ENCODE data around the gene AARSD1. TPM values are rescaled to one million over a fixed set of nuclear protein-coding genes. Genes with fewer than 3 reads are reported as not detected.
A peak's percentile ranks its signal among the peaks of the same experiment; 100 is the strongest.
"Not testable (repeated sequence)": the region's sequence is repeated elsewhere in the genome, so short reads cannot be mapped to it uniquely, and the experiment has no call there.

The AARSD1 gene
- total and polyA plus RNA-seq, 2 experiments from 2014 or later, result 25.7 to 74.4 TPM

DNA sequence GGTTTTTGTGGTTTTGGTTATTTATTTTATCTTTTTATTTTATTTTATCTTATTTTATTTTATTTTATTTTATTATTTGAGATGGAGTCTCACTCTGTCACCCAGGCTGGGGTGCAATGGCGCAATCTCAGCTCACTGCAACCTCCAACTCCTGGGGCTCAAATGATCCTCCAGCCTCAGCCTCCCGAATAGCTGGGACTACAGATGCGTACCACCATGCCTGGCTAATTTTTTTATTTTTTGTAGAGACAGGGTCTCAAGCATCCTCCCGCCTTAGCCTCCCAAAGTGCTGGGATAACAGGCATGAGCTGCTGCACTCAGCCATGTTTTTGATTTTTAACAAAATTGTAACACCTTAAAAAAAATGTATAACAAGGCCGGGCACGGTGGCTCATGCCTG lies 49.0 kb downstream of the AARSD1 start:
- not testable (repeated sequence) for H3K27me3 Mint-ChIP-seq (ENCODE audit: insufficient read depth, low read depth, poor library complexity); H3K27me3 ChIP-seq (ENCODE audit: insufficient read depth); H3K9me2 ChIP-seq (ENCODE audit: insufficient read depth); H2AFZ ChIP-seq; H3K27ac ChIP-seq (ENCODE audit: low read depth); H3K79me2 ChIP-seq (replicated peaks; ENCODE audit: insufficient read depth); H3K4me3 Mint-ChIP-seq; H3K4me3 ChIP-seq; H3K9me3 Mint-ChIP-seq; H3K4me1 ChIP-seq (ENCODE audit: insufficient read depth); ATAC-seq; H3K36me3 Mint-ChIP-seq (ENCODE audit: low read depth); H3K4me2 ChIP-seq; H4K20me1 ChIP-seq (replicated peaks; ENCODE audit: insufficient read depth); H3K36me3 ChIP-seq (ENCODE audit: insufficient read depth); H3F3A ChIP-seq (replicated peaks; ENCODE audit: low read depth); H3K27ac Mint-ChIP-seq; DNase-seq (ENCODE audit: low spot score)
- peaks cover 10% of the 10 kb centered on the region; the same call in 2 of the 3 replicates for H3K4me1 Mint-ChIP-seq

DNA sequence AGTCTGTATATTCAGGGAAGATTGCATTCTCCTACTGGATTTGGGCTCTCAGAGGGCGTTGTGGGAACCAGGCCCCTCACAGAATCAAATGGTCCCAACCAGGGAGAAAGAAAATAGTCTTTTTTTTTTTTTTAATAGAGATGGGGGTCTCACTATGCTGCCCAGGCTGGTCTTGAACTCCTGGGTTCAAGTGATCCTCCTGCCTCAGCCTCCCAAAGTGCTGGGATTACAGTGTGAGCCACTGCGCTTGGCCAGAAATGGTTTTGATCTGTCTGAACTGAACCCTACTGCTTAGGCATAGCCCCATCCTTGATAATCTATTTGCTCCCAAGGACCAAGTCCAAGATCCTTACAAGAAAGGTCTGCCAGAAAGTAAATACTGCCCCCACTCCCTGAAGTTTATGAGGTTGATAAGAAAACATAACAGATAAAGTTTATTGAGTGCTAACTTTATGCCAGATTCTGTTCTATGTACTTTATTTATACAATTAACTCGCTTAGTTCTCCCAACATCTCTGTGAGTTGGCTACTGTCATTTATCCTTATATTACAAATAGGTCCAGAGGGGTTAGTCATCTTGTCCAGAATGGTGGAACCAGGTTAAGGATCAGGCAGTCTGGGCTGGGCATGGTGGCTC lies 50.2 kb downstream of the AARSD1 start:
- DNase-seq (ENCODE audit: low spot score), result no peak
- Histone ChIP-seq H4K20me1 (replicated peaks; ENCODE audit: insufficient read depth) (no peaks in the 10 kb centered on the region), H2AFZ (peak overlapping the region; percentile 72), H3K9me2 (ENCODE audit: insufficient read depth) (no peaks in the 10 kb centered on the region), H3K27me3 (ENCODE audit: insufficient read depth) (no peaks in the 10 kb centered on the region), H3K36me3 (ENCODE audit: insufficient read depth) (no peaks in the 10 kb centered on the region), H3K27ac (ENCODE audit: low read depth) (no peak overlapping the region), H3K4me2 (no peak overlapping the region), H3F3A (replicated peaks; ENCODE audit: low read depth) (no peaks in the 10 kb centered on the region), H3K79me2 (replicated peaks; ENCODE audit: insufficient read depth) (no peaks in the 10 kb centered on the region), H3K4me3 (no peak overlapping the region), H3K4me1 (ENCODE audit: insufficient read depth) (peaks cover 7% of the 10 kb centered on the region; the same call in 1 of the 2 replicates)
- no peak for ATAC-seq
- Mint-ChIP-seq H3K4me1 (peaks cover 11% of the 10 kb centered on the region; the same call in 2 of the 3 replicates), H3K27me3 (ENCODE audit: insufficient read depth, low read depth, poor library complexity) (no peaks in the 10 kb centered on the region), H3K27ac (no peak overlapping the region), H3K36me3 (ENCODE audit: low read depth) (no peaks in the 10 kb centered on the region), H3K4me3 (no peak overlapping the region), H3K9me3 (no peaks in the 10 kb centered on the region)
- no peak for TF ChIP-seq ZNF114 (CRISPR knock-in tag; IDR thresholded peaks at IDR 0.05)
- TF ChIP-seq NANOG (IDR thresholded peaks at IDR 0.05; ENCODE audit: borderline replicate concordance), result no peak
- TF ChIP-seq, protein P1, sequence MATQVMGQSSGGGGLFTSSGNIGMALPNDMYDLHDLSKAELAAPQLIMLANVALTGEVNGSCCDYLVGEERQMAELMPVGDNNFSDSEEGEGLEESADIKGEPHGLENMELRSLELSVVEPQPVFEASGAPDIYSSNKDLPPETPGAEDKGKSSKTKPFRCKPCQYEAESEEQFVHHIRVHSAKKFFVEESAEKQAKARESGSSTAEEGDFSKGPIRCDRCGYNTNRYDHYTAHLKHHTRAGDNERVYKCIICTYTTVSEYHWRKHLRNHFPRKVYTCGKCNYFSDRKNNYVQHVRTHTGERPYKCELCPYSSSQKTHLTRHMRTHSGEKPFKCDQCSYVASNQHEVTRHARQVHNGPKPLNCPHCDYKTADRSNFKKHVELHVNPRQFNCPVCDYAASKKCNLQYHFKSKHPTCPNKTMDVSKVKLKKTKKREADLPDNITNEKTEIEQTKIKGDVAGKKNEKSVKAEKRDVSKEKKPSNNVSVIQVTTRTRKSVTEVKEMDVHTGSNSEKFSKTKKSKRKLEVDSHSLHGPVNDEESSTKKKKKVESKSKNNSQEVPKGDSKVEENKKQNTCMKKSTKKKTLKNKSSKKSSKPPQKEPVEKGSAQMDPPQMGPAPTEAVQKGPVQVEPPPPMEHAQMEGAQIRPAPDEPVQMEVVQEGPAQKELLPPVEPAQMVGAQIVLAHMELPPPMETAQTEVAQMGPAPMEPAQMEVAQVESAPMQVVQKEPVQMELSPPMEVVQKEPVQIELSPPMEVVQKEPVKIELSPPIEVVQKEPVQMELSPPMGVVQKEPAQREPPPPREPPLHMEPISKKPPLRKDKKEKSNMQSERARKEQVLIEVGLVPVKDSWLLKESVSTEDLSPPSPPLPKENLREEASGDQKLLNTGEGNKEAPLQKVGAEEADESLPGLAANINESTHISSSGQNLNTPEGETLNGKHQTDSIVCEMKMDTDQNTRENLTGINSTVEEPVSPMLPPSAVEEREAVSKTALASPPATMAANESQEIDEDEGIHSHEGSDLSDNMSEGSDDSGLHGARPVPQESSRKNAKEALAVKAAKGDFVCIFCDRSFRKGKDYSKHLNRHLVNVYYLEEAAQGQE (IDR thresholded peaks at IDR 0.05; ENCODE audit: unreplicated experiment), result no peak
- no peak for TF ChIP-seq EZH2 (IDR thresholded peaks at IDR 0.05; ENCODE audit: low read depth, unreplicated experiment)
- TF ChIP-seq EZH2phosphoT487 (IDR thresholded peaks at IDR 0.05; ENCODE audit: unreplicated experiment), result no peak
- no peak for TF ChIP-seq ZNF331 (CRISPR knock-in tag; IDR thresholded peaks at IDR 0.05; ENCODE audit: low read depth)

DNA sequence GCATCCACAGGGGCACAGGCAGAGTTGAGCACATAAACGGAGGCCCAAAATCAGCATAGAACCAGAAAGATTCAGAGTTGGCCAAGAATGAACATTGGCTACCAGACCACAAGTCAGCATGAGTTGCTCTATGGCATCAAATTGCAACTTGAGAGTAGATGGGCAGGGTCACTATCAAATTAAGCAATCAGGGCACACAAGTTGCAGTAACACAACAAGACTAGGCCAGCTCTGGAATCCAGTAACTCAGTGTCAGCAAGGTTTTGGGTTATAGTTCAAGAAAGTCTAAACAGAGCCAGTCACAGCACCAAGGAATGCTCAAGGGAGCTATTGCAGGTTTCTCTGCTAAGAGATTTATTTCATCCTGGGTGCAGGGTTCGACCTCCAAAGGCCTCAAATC lies 50.7 kb downstream of the AARSD1 start:
- Histone ChIP-seq H3K9me2 (ENCODE audit: insufficient read depth) (no peaks in the 10 kb centered on the region), H3K36me3 (ENCODE audit: insufficient read depth) (no peaks in the 10 kb centered on the region), H3F3A (replicated peaks; ENCODE audit: low read depth) (no peaks in the 10 kb centered on the region), H3K27ac (ENCODE audit: low read depth) (peak overlapping the region; percentile 47; the same call in 1 of the 2 replicates), H4K20me1 (replicated peaks; ENCODE audit: insufficient read depth) (no peaks in the 10 kb centered on the region), H3K4me1 (ENCODE audit: insufficient read depth) (peaks cover 7% of the 10 kb centered on the region; the same call in 1 of the 2 replicates), H3K79me2 (replicated peaks; ENCODE audit: insufficient read depth) (no peaks in the 10 kb centered on the region), H3K4me2 (no peak overlapping the region), H3K4me3 (no peak overlapping the region), H3K27me3 (ENCODE audit: insufficient read depth) (no peaks in the 10 kb centered on the region), H2AFZ (peak overlapping the region; percentile 72)
- Mint-ChIP-seq H3K4me1 (peaks cover 11% of the 10 kb centered on the region; the same call in 2 of the 3 replicates), H3K4me3 (no peak overlapping the region), H3K27me3 (ENCODE audit: insufficient read depth, low read depth, poor library complexity) (no peaks in the 10 kb centered on the region), H3K9me3 (no peaks in the 10 kb centered on the region), H3K36me3 (ENCODE audit: low read depth) (no peaks in the 10 kb centered on the region), H3K27ac (no peak overlapping the region; the same call in 1 of the 2 replicates)
- DNase-seq (ENCODE audit: low spot score), result no peak
- no peak for ATAC-seq
- no peak for TF ChIP-seq CREB1 (CRISPR knock-in tag; IDR thresholded peaks at IDR 0.05; ENCODE audit: low read depth)

All from GM23338 (cell line).